ENCODE results near the gene CPSF4L.

- TF ChIP-seq POLR2A (IDR thresholded peaks at IDR 0.05) (no peak), CTCF (IDR thresholded peaks at IDR 0.05) (no peak)
Observed at GRCh38 chr17:73282629-73283028, 20.9 kb upstream of the CPSF4L start.

Measured in right lobe of liver (tissue), 4 donors.